Mesodermal cell (in vitro differentiated cells): ENCODE data around the gene RNLS. TPM values are rescaled to one million over a fixed set of nuclear protein-coding genes. Genes with fewer than 3 reads are reported as not detected.

Experiments used
- H3K27ac ChIP-seq: 2 replicates; pipeline ENCODE4 v1.7.0; 2013; ENCODE audit warnings: mild to moderate bottlenecking, low read depth, low read length, moderate library complexity; ENCODE audit not compliant: severe bottlenecking
- H3K36me3 ChIP-seq: 2 replicates; pipeline ENCODE4 v1.7.1; 2013; ENCODE audit warnings: mild to moderate bottlenecking, low read length, moderate library complexity; ENCODE audit not compliant: control insufficient read depth, insufficient read depth
- H3K4me1 ChIP-seq: one replicate; pipeline ENCODE4 v1.7.1; 2013; ENCODE audit warnings: mild to moderate bottlenecking, low read length; ENCODE audit not compliant: insufficient read depth, control insufficient read depth, poor library complexity, severe bottlenecking
- H3K4me3 ChIP-seq: 2 replicates; pipeline ENCODE4 v1.7.0; 2013; ENCODE audit warnings: low read length, control low read depth, mild to moderate bottlenecking; ENCODE audit not compliant: insufficient read depth, poor library complexity, severe bottlenecking; ENCODE audit errors: extremely low read depth
- H3K9me3 ChIP-seq: 2 replicates; pipeline ENCODE4 v1.7.1; 2013; ENCODE audit warnings: mild to moderate bottlenecking, low read length, moderate library complexity; ENCODE audit not compliant: control insufficient read depth
- WGBS, 2 experiments: methylation state at CpG; one replicate each; pipeline ENCODE4 v1.1.5; 2013; ENCODE audit warnings: missing lambda C conversion rate in 2 of 2; ENCODE audit not compliant: insufficient coverage in 2 of 2; 5-methylcytosine and 5-hydroxymethylcytosine counted together
- polyA plus RNA-seq, 2 experiments: library from polyadenylated mRNA; stranded (reverse); fragments of 50-300 nt; gene quantifications; one replicate each; pipeline ENCODE4 v1.2.3, GENCODE V29; 2013

RNLS gene
- 4.2 TPM for polyA plus RNA-seq (2013, experiment 1 of 2)
- 3.1 TPM for polyA plus RNA-seq (2013, experiment 2 of 2)

- H3K4me1 ChIP-seq: no peaks in the 10 kb centered on the region
Observed at GRCh38 chr10:88582806-88583583, at the start of gene RNLS. RNLS (minus strand) TSS chr10:88583318.

DNA sequence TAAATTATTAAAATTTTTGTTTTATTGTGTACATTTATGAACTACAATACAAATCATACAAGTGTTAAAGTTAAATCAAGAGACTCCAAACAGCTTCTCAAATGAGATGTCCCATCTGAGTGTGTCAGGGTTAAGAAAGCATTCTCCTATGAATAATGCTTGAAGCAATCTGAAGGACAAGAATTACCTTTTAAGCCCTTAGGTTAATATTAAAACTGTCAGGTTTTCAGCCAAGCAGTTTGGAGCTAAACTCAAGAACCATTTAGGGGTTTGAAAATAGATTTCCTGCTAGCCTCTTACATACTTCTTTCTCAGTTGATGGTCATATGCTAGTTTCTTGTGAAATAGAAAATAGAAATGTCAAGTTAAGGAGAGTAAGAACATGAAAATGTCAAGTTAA is 41.7 kb upstream of the RNLS start:
- Histone ChIP-seq H3K4me3 (no peak overlapping the region), H3K9me3 (no peaks in the 10 kb centered on the region), H3K27ac (no peak overlapping the region), H3K4me1 (no peaks in the 10 kb centered on the region), H3K36me3 (no peaks in the 10 kb centered on the region)

More at GRCh38 chr10:88582806-88583583, at the start of gene RNLS:
- no peak within 1 kb of the TSS for H3K27ac ChIP-seq
- WGBS, 2 experiments: 12 to 19% methylated on average over 53 to 54 of the region's 63 CpGs
- H3K9me3 ChIP-seq: no peaks in the 10 kb centered on the region
- H3K36me3 ChIP-seq: no peaks in the 10 kb centered on the region
- H3K4me3 ChIP-seq: peak within 1 kb of the TSS; percentile 41

GRCh38 chr10:88623835-88624234 is 40.7 kb upstream of the RNLS start:
- H3K27ac ChIP-seq: no peak overlapping the region
- H3K4me3 ChIP-seq: no peak overlapping the region
- no peaks in the 10 kb centered on the region for H3K9me3 ChIP-seq
- H3K4me1 ChIP-seq: no peaks in the 10 kb centered on the region
- no peaks in the 10 kb centered on the region for H3K36me3 ChIP-seq
- no CpG with 5 or more reads among the region's 2 CpGs for WGBS, 2 experiments

GRCh38 chr10:88620441-88620840 is 37.3 kb upstream of the RNLS start:
- Histone ChIP-seq H3K4me1 (no peaks in the 10 kb centered on the region), H3K27ac (no peak overlapping the region), H3K36me3 (no peaks in the 10 kb centered on the region), H3K9me3 (no peaks in the 10 kb centered on the region), H3K4me3 (no peak overlapping the region)
- 100% methylated on average over 1 of the region's 1 CpG; no CpG with 5 or more reads in 1 of the 2 experiments for WGBS, 2 experiments

GRCh38 chr10:88618496-88618895 is 35.4 kb upstream of the RNLS start:
- WGBS, 2 experiments: 80% methylated on average over 1 of the region's 1 CpG; no CpG with 5 or more reads in 1 of the 2 experiments
- no peaks in the 10 kb centered on the region for H3K4me1 ChIP-seq
- H3K27ac ChIP-seq: no peak overlapping the region
- no peaks in the 10 kb centered on the region for H3K36me3 ChIP-seq
- no peak overlapping the region for H3K4me3 ChIP-seq
- H3K9me3 ChIP-seq: no peaks in the 10 kb centered on the region

DNA sequence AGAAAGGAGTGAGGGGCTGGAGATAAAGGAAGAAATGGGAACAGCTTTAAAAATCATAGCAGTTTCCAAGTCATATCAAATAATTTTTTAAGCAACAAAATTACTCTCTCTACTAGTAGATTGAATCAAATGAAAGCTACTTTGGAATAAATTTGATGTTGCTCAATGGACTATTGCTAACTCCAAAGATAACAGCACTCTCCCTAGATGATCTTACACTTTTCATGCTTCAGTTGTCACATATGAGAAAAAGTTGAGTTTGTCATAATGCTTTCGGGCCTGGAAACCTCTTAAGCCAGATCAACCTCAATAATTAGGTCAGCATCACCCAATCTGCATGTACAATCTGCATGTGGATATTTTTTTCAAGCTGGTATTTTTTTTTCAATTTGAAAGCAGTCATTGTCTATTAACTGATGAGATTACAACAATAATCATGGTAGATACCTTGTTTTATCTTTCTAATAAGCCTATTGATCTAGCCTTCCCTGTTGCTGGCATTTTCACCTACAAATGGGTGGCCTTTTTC is 34.7 kb upstream of the RNLS start:
- Histone ChIP-seq H3K4me3 (no peak overlapping the region), H3K4me1 (no peaks in the 10 kb centered on the region), H3K9me3 (no peaks in the 10 kb centered on the region), H3K27ac (no peak overlapping the region), H3K36me3 (no peaks in the 10 kb centered on the region)
- no CpG with 5 or more reads among the region's 1 CpG for WGBS, 2 experiments

GRCh38 chr10:88616250-88616977 is 33.3 kb upstream of the RNLS start:
- Histone ChIP-seq H3K4me1 (no peaks in the 10 kb centered on the region), H3K36me3 (no peaks in the 10 kb centered on the region), H3K9me3 (no peaks in the 10 kb centered on the region), H3K27ac (no peak overlapping the region), H3K4me3 (no peak overlapping the region)
- WGBS, 2 experiments: 88 to 98% methylated on average over 14 to 18 of the region's 18 CpGs

DNA sequence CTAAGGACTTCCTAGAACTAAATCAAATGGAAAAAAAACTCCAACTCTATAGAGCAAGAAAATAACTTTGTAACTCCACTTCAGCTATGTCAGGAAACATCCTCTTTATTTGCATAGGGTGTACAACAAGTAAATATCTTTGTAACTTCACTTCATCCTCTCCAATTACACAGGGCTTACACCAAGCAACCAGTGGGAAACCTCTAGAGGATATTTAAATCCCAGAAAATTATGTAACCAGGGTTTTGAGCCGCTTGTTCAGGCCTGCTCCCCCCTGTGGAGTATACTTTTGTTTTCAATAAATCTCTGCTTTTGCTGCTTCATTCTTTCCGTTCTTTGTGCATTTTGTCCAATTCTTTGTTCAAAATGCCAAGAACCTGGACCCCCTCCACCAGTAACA is 25.7 kb upstream of the RNLS start:
- Histone ChIP-seq H3K9me3 (no peaks in the 10 kb centered on the region), H3K4me3 (no peak overlapping the region), H3K27ac (no peak overlapping the region), H3K36me3 (no peaks in the 10 kb centered on the region), H3K4me1 (no peaks in the 10 kb centered on the region)
- WGBS, 2 experiments: no CpG with 5 or more reads among the region's 2 CpGs

GRCh38 chr10:88608052-88608732 is 25.1 kb upstream of the RNLS start:
- WGBS, 2 experiments: no CpG with 5 or more reads among the region's 6 CpGs
- no peaks in the 10 kb centered on the region for H3K9me3 ChIP-seq
- H3K27ac ChIP-seq: no peak overlapping the region
- no peaks in the 10 kb centered on the region for H3K4me1 ChIP-seq
- H3K4me3 ChIP-seq: no peak overlapping the region
- no peaks in the 10 kb centered on the region for H3K36me3 ChIP-seq

DNA sequence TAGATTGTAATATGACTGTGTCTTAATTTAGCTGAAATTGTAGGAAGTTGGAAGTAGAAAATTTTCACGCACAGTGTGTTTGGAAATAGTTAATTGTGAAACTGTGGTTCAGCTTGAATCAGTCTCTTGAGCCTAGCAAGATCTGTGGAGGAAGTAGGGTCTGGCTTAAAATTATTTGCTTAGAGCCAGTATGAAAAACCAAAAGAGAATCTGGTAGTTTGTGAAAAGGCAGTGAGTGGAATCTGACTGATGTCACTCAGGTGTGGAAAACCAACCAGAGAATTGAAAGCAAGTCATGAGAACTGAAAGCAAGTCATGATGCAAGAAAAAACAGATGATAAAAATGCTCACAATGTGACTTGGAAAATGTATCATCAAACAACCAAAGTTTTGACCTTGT is 14.9 kb upstream of the RNLS start:
- H3K4me1 ChIP-seq: no peaks in the 10 kb centered on the region
- H3K9me3 ChIP-seq: no peaks in the 10 kb centered on the region
- H3K4me3 ChIP-seq: no peak overlapping the region
- no peak overlapping the region for H3K27ac ChIP-seq
- H3K36me3 ChIP-seq: no peaks in the 10 kb centered on the region
- WGBS, 2 experiments: 80 to 94% methylated on average over 1 of the region's 1 CpG
